Osteoblast (primary cell): ENCODE data around the gene SLC25A22. TPM values are rescaled to one million over a fixed set of nuclear protein-coding genes. Genes with fewer than 3 reads are reported as not detected.

ENCODE experiments used
- DNase-seq: peaks from one replicate; pipeline ENCODE4 v3.0.0; 2011; ENCODE audit warnings: low spot score, mixed read lengths; ENCODE audit not compliant: insufficient read length; ENCODE audit errors: missing footprints
- H2AFZ ChIP-seq: 2 replicates; pipeline ENCODE4 v1.6.0; 2011; ENCODE audit warnings: mild to moderate bottlenecking, low read length
- H3K27ac ChIP-seq: 2 replicates; pipeline ENCODE4 v1.5.1; 2011; ENCODE audit warnings: mild to moderate bottlenecking, low read depth, low read length, moderate library complexity
- H3K27me3 ChIP-seq: 2 replicates; pipeline ENCODE4 v1.6.0; 2012; ENCODE audit warnings: mild to moderate bottlenecking, control low read depth, inconsistent platforms, low read length, moderate library complexity; ENCODE audit not compliant: insufficient read depth
- H3K36me3 ChIP-seq: 2 replicates; pipeline ENCODE4 v1.5.1; 2011; ENCODE audit warnings: mild to moderate bottlenecking, low read length, control low read depth, moderate library complexity; ENCODE audit not compliant: insufficient read depth
- H3K4me1 ChIP-seq: 2 replicates; pipeline ENCODE4 v1.5.1; 2011; ENCODE audit warnings: mild to moderate bottlenecking, low read length, control low read depth, moderate library complexity; ENCODE audit not compliant: insufficient read depth
- H3K4me2 ChIP-seq: 2 replicates; pipeline ENCODE4 v1.6.0; 2011; ENCODE audit warnings: mild to moderate bottlenecking, low read length; ENCODE audit not compliant: insufficient read depth
- H3K4me3 ChIP-seq: fragments of 200-600 bp; sonication (generic); 3 replicates; pipeline ENCODE4 v1.5.1; 2012; ENCODE audit warnings: mild to moderate bottlenecking, low read length, inconsistent platforms; ENCODE audit not compliant: insufficient read depth
- H3K79me2 ChIP-seq: 2 replicates; pipeline ENCODE4 v1.6.0; 2012; ENCODE audit warnings: mild to moderate bottlenecking, low read length, control low read depth, inconsistent platforms; ENCODE audit not compliant: insufficient read depth
- H3K9me3 ChIP-seq: 2 replicates; pipeline ENCODE4 v1.5.1; 2011; ENCODE audit warnings: low read depth, low read length, control low read depth
- H4K20me1 ChIP-seq: 2 replicates; pipeline ENCODE4 v1.6.0; 2012; ENCODE audit warnings: mild to moderate bottlenecking, low read length, control low read depth; ENCODE audit not compliant: insufficient read depth
- total RNA-seq: library from RNA; depleted of rRNA; stranded (reverse); fragments of >200 nt; gene quantifications from 2 replicates; pipeline ENCODE4 v1.2.3, GENCODE V29; 2012
- TF ChIP-seq, protein P1 (sequence below): IDR thresholded peaks from 2 replicates; pipeline ENCODE4 v1.5.1; 2011; ENCODE audit warnings: mild to moderate bottlenecking, low read depth, low read length, moderate library complexity; ENCODE audit errors: extremely low read depth

Gene SLC25A22
- total RNA-seq, 1 donor = 9.0 TPM

DNA sequence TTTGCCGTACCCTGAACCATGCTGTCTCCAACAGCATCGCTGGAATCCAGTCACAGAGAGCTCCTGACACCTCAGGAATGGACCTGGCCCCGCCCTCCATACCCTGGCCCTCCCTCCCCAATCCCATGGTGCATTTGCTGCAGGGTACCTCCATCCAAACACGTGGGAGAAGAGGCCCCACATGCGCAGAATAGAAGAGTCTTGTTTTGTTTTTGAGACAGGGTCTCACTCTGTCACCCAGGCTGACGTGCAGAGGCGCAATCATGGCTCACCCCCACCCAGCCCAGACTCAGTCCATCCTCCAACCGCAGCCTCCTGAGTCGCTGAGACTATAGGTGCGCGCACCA lies 18.3 kb upstream of the SLC25A22 start:
- Histone ChIP-seq H3K27me3 (no peaks in the 10 kb centered on the region), H3K4me1 (peaks cover 27% of the 10 kb centered on the region), H3K36me3 (peaks cover 26% of the 10 kb centered on the region), H3K79me2 (peaks cover 31% of the 10 kb centered on the region), H3K27ac (no peak overlapping the region), H3K9me3 (no peaks in the 10 kb centered on the region), H3K4me2 (no peak overlapping the region), H2AFZ (no peak overlapping the region), H4K20me1 (peaks cover 31% of the 10 kb centered on the region), H3K4me3 (no peak overlapping the region)
- TF ChIP-seq, protein P1, sequence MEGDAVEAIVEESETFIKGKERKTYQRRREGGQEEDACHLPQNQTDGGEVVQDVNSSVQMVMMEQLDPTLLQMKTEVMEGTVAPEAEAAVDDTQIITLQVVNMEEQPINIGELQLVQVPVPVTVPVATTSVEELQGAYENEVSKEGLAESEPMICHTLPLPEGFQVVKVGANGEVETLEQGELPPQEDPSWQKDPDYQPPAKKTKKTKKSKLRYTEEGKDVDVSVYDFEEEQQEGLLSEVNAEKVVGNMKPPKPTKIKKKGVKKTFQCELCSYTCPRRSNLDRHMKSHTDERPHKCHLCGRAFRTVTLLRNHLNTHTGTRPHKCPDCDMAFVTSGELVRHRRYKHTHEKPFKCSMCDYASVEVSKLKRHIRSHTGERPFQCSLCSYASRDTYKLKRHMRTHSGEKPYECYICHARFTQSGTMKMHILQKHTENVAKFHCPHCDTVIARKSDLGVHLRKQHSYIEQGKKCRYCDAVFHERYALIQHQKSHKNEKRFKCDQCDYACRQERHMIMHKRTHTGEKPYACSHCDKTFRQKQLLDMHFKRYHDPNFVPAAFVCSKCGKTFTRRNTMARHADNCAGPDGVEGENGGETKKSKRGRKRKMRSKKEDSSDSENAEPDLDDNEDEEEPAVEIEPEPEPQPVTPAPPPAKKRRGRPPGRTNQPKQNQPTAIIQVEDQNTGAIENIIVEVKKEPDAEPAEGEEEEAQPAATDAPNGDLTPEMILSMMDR = no peak
- no peak for DNase-seq

DNA sequence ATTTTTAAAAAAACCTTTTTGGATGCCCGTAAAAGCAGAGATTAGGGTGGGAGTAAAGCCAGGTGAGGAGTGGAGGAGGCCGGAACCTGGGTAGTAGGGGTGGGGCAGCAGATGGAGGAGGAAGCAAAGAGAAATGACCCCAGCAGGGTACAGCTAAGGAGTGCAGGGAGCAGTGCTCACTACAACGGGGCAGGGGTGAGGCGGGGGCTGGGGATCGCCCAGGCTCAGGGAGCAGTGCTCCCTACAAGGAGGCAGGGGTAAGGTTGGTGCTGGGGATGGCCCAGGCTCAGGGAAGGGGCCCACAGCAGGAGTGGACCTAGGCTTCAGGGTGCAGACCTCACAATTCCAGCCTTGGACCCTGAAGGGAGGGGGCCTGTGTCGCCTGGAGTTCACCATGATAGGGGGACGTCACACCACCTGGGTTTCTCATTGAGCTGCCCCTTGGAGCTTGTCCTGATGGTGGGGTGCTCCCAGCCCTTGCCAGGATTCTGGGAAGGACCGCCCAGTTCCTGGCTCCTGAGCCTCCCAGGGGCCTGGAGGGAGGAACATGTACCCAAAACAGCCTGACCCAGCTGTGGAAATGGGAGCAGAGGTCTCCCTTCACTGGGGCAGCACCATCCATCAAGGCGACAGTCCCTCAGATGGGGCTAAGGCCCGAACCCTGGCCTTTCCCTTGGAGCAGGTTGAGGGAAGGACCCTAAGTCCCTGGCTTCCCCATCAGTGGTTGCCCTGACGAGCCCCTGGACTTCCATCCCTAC lies 17.8 kb upstream of the SLC25A22 start:
- TF ChIP-seq, protein P1 = no peak

DNA sequence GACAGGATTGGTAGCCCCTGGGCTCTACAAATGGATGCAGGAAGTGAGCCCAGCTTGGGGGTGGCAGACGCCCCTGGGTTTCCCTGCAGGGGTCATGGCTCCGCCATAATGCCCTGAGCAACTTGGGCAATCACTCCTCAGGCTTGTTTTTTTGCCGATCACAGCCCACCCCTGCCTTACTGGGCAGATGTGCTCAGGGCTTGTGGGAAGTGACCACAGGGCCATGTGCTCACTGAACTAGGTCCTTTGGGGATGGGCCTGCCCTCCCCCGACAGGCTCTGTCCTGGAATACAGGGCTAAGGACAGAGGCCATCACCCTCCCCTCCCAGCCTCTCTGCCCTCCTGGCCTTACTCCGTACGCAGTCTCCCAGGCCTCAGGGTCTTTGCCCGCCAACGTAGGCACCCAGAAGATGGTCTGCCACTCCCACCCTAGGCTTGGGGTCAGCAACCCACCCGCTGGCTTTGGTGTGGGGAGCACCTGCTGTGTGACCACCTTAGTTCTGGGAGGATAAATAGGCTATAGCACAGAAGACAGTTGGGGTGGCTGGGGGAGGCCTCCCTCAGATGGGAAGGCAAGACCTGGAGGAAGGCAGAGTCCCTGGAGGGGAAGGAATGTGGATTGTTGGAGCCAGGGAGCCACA lies 15.5 kb upstream of the SLC25A22 start:
- peaks cover 30% of the 10 kb centered on the region for H4K20me1 ChIP-seq
- H3K4me3 ChIP-seq = no peak overlapping the region
- TF ChIP-seq, protein P1 = no peak
- DNase-seq = no peak
- H2AFZ ChIP-seq = no peak overlapping the region
- H3K27ac ChIP-seq = no peak overlapping the region
- no peaks in the 10 kb centered on the region for H3K27me3 ChIP-seq
- H3K79me2 ChIP-seq = peaks cover 33% of the 10 kb centered on the region
- peaks cover 21% of the 10 kb centered on the region for H3K4me1 ChIP-seq
- no peaks in the 10 kb centered on the region for H3K9me3 ChIP-seq
- H3K4me2 ChIP-seq = no peak overlapping the region
- H3K36me3 ChIP-seq = peaks cover 30% of the 10 kb centered on the region

More for the DNA sequence above, 17.8 kb upstream of the SLC25A22 start:
- H2AFZ ChIP-seq = no peak overlapping the region
- peaks cover 31% of the 10 kb centered on the region for H4K20me1 ChIP-seq
- no peak overlapping the region for H3K4me3 ChIP-seq
- H3K4me2 ChIP-seq = no peak overlapping the region
- no peak overlapping the region for H3K27ac ChIP-seq
- H3K36me3 ChIP-seq = peaks cover 30% of the 10 kb centered on the region
- DNase-seq = no peak
- H3K9me3 ChIP-seq = no peaks in the 10 kb centered on the region
- H3K4me1 ChIP-seq = peaks cover 27% of the 10 kb centered on the region
- no peaks in the 10 kb centered on the region for H3K27me3 ChIP-seq
- H3K79me2 ChIP-seq = peaks cover 31% of the 10 kb centered on the region

DNA sequence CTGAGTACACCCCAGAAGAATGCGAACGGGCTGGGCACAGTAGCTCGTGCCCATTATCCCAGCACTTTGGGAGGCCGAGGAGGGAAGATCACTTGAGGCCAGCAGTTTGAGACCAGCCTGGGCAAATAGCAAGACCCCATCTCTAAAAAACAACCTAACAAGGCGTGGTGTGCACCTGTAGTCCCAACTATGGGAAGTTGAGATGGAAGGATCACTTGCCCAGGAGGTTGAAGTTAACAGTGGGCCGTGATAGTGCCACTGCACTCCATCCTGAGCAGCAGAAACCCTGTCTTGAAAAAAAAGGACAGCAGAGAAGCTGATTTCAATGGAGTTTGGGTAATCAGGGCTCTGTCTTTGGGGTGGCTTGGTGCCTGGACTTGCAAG lies 15.0 kb upstream of the SLC25A22 start:
- Histone ChIP-seq H3K9me3 (no peaks in the 10 kb centered on the region), H3K4me2 (no peak overlapping the region), H3K36me3 (peaks cover 30% of the 10 kb centered on the region), H3K4me1 (peaks cover 21% of the 10 kb centered on the region), H3K27ac (no peak overlapping the region), H3K79me2 (peaks cover 37% of the 10 kb centered on the region), H3K27me3 (no peaks in the 10 kb centered on the region), H2AFZ (no peak overlapping the region), H4K20me1 (peaks cover 30% of the 10 kb centered on the region), H3K4me3 (no peak overlapping the region)
- no peak for DNase-seq
- TF ChIP-seq, protein P1 = no peak
